Renal cortical epithelial cell (primary cell): ENCODE measurements around the gene STAMBP. TPM values are rescaled to one million over a fixed set of nuclear protein-coding genes. Genes with fewer than 3 reads are reported as not detected.

Experiments used
- total RNA-seq: library from RNA; depleted of rRNA; stranded (reverse); fragments of >200 nt; gene quantifications from 2 replicates; pipeline ENCODE4 v1.2.3, GENCODE V29; 2014

The STAMBP gene
- total RNA-seq, 1 donor from 2014 or later = 61.9 TPM

Other genes starting within 250 kb of the STAMBP start
- 0.69 and 14.4 TPM in 2 replicates for gene NAT8, start 186.5 kb upstream of the STAMBP start, total RNA-seq
- gene TPRKB, start 91.6 kb upstream of the STAMBP start, total RNA-seq = 23.4 and 53.3 TPM in 2 replicates
- gene DUSP11, start 48.9 kb upstream of the STAMBP start, total RNA-seq = 23.5 and 40.5 TPM in 2 replicates
- gene C2orf78, start 44.8 kb upstream of the STAMBP start, total RNA-seq = not detected in 2 replicates
- 0.15 TPM in 1 of 2 replicates, not detected in the other for gene ACTG2, start 64.0 kb downstream of the STAMBP start, total RNA-seq
- 26.9 and 71.4 TPM in 2 replicates for gene DGUOK, start 97.9 kb downstream of the STAMBP start, total RNA-seq
- 3.6 and 8.7 TPM in 2 replicates for gene TET3, start 155.9 kb downstream of the STAMBP start, total RNA-seq